Progenitor cell of endocrine pancreas (in vitro differentiated cells): ENCODE data around the gene AZU1. TPM values are rescaled to one million over a fixed set of nuclear protein-coding genes. Genes with fewer than 3 reads are reported as not detected.
"Not testable (repeated sequence)": the region's sequence is repeated elsewhere in the genome, so short reads cannot be mapped to it uniquely, and the experiment has no call there.

ENCODE experiments used
- DNase-seq: peaks from one replicate; pipeline ENCODE4 v3.0.0; 2021; ENCODE audit warnings: low spot score; ENCODE audit not compliant: unreplicated experiment
- H3K27ac Mint-ChIP-seq: 2 replicates; pipeline ENCODE4 v1.8.0; 2021; ENCODE audit warnings: mild to moderate bottlenecking, moderate library complexity, mixed read lengths
- H3K27me3 Mint-ChIP-seq: 2 replicates; pipeline ENCODE4 v1.8.0; 2021; ENCODE audit warnings: mixed read lengths
- H3K36me3 Mint-ChIP-seq: 2 replicates; pipeline ENCODE4 v1.8.0; 2022; ENCODE audit warnings: mixed read lengths; ENCODE audit not compliant: insufficient read depth
- H3K4me1 Mint-ChIP-seq: 2 replicates; pipeline ENCODE4 v1.8.0; 2021; ENCODE audit warnings: low read depth, mixed read lengths
- H3K4me3 Mint-ChIP-seq: 2 replicates; pipeline ENCODE4 v1.8.0; 2021; ENCODE audit warnings: low read depth, mild to moderate bottlenecking, moderate library complexity, mixed read lengths
- H3K9me3 Mint-ChIP-seq: 2 replicates; pipeline ENCODE4 v1.8.0; 2021; ENCODE audit warnings: low read depth, mixed read lengths
- total RNA-seq: library from RNA; stranded (reverse); gene quantifications from 2 replicates; pipeline ENCODE4 v1.2.1, GENCODE V29; 2021
- TF ChIP-seq, protein P1 (sequence below): fragments of 200-600 bp; sonication (generic); IDR thresholded peaks from one replicate; pipeline ENCODE4 v1.5.0; 2021; ENCODE audit warnings: antibody characterized with exemption, mild to moderate bottlenecking; ENCODE audit not compliant: unreplicated experiment

AZU1 gene
- total RNA-seq, 1 donor from 2014 or later: 5.1 TPM

DNA sequence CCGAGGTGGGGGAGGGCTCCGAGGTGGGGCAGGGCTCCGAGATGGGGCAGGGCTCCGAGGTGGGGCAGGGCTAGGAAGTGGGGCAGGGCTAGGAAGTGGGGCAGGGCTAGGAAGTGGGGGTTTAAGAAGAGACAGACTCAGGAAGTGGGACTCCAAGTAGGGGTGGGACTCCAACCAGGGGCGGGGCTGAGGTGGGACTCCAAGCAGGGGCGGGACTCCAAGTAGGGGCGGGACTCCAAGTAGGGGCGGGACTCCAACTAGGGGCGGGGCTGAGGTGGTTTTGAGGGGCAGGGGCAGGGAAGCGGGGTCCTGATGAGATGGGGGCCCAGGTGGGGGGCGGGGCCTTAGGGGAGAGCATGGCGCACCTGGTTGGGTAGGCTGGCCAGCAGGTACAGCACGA lies 45.4 kb downstream of the AZU1 start:
- Mint-ChIP-seq H3K4me3 (no peak overlapping the region), H3K27ac (no peak overlapping the region), H3K9me3 (no peaks in the 10 kb centered on the region), H3K4me1 (peaks cover 1% of the 10 kb centered on the region), H3K27me3 (no peaks in the 10 kb centered on the region), H3K36me3 (peaks cover 12% of the 10 kb centered on the region)
- DNase-seq: no peak
- TF ChIP-seq, protein P1, sequence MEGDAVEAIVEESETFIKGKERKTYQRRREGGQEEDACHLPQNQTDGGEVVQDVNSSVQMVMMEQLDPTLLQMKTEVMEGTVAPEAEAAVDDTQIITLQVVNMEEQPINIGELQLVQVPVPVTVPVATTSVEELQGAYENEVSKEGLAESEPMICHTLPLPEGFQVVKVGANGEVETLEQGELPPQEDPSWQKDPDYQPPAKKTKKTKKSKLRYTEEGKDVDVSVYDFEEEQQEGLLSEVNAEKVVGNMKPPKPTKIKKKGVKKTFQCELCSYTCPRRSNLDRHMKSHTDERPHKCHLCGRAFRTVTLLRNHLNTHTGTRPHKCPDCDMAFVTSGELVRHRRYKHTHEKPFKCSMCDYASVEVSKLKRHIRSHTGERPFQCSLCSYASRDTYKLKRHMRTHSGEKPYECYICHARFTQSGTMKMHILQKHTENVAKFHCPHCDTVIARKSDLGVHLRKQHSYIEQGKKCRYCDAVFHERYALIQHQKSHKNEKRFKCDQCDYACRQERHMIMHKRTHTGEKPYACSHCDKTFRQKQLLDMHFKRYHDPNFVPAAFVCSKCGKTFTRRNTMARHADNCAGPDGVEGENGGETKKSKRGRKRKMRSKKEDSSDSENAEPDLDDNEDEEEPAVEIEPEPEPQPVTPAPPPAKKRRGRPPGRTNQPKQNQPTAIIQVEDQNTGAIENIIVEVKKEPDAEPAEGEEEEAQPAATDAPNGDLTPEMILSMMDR: no peak

DNA sequence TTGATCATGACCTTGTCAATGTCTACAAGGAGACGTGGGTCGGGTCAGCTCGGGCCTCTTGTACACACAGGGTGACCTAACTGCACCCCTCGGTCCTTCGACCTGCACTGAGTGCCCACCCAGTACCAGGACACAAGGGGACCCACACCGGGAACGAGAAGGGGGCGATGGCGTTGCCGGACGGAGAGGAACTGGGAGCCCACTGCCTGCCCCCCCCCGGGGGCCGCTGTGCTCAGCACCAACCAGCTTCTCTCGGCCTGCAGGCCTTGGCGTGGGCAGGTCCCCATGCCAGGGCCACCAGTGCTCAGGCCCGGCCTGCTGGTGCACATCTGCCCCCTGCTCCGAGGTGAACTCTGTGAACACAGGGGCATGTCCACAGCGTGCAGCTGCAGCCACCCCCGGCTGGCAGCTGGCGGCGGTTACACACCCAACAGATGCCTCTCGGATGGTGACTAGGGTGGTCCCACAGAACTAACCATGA lies 46.0 kb downstream of the AZU1 start:
- Mint-ChIP-seq H3K27me3 (no peaks in the 10 kb centered on the region), H3K27ac (no peak overlapping the region), H3K4me1 (peaks cover 1% of the 10 kb centered on the region), H3K36me3 (peaks cover 10% of the 10 kb centered on the region), H3K9me3 (no peaks in the 10 kb centered on the region), H3K4me3 (no peak overlapping the region)
- DNase-seq: no peak
- TF ChIP-seq, protein P1: no peak

DNA sequence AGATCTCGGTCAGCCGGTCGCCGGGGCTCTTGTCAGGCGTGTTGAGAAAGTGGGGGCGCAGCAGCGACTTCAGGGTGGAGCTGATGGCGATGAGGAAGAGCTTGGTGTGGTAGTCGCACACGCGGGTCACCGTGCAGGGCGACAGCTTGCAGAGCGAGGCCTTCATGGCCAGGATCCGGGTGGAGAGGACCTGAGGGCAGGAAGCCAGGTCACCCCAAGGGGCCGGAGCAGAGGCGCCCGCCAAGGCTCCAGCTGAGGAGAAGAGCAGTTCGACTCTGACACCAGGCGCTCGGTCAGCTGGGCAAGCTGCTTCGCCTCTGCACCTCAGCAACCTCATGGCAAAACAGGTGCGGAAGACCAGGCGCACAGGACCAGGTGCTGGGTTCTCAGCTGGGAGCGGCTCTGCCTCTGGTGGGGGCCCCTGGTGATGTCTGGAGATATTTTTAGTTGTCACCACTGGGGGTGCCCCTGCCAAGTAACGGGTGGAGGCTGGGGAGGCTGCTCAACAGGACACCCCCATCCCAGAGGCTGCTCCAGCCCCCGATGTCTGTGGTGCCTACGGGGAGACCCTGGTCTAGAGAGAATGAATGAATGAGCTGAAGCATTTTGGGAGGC lies 47.7 kb downstream of the AZU1 start:
- DNase-seq: no peak
- Mint-ChIP-seq H3K27ac (no peak overlapping the region), H3K4me3 (no peak overlapping the region), H3K4me1 (peaks cover 1% of the 10 kb centered on the region), H3K36me3 (peaks cover 4% of the 10 kb centered on the region), H3K27me3 (no peaks in the 10 kb centered on the region), H3K9me3 (no peaks in the 10 kb centered on the region)
- TF ChIP-seq, protein P1: no peak

DNA sequence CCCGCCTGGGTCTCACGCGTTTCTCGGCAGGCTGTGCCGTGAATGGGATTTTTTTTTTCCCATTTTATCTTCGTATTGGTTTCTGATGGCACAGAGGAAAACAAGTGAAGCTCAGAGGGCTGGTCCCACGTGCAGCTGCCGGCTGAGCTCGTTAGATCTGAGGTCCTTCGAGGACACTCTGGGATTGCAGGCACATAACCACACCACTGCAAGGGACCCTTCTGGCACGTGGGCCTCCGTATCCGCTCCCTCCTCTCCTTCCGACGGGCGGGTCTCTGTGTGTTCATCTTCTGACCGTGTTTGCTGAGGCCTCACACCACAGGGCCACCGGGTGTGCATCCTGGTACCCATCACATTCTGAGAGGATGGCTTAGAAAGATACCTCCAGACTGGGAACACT lies 48.5 kb downstream of the AZU1 start:
- peaks cover 1% of the 10 kb centered on the region for H3K4me1 Mint-ChIP-seq
- no peaks in the 10 kb centered on the region for H3K27me3 Mint-ChIP-seq
- H3K36me3 Mint-ChIP-seq: peaks cover 7% of the 10 kb centered on the region

DNA sequence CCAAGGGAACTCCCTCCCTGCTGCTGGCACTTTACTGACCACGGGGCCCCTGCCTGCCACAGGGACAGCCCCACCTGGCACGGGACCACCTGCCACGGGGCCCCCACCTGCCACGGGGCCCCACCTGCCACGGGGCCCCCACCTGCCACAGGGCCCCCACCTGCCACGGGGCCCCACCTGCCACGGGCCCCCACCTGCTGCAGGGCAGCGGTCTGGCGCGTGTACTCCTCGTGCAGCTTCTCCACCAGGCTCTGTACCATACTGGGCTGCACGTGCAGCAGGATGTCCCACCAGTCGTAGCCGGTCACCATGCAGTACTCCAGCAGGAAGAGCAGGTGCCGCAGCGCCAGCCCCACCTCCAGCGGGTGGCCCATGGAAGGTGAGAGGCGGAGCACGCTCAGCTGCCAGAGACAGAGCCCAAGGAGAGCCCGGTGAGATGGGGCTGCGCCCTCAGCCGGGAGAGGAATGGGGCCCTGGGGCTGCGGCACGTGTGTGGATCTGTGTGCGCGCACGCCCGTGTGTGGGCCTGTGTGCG lies 49.2 kb downstream of the AZU1 start:
- DNase-seq: no peak
- Mint-ChIP-seq H3K36me3 (peaks cover 9% of the 10 kb centered on the region), H3K27ac (no peak overlapping the region), H3K27me3 (no peaks in the 10 kb centered on the region), H3K9me3 (no peaks in the 10 kb centered on the region), H3K4me3 (no peak overlapping the region), H3K4me1 (no peaks in the 10 kb centered on the region)
- TF ChIP-seq, protein P1: no peak

More for the DNA sequence above, 48.5 kb downstream of the AZU1 start:
- TF ChIP-seq, protein P1: no peak
- Mint-ChIP-seq H3K4me3 (no peak overlapping the region), H3K27ac (no peak overlapping the region), H3K9me3 (no peaks in the 10 kb centered on the region)
- no peak for DNase-seq

DNA sequence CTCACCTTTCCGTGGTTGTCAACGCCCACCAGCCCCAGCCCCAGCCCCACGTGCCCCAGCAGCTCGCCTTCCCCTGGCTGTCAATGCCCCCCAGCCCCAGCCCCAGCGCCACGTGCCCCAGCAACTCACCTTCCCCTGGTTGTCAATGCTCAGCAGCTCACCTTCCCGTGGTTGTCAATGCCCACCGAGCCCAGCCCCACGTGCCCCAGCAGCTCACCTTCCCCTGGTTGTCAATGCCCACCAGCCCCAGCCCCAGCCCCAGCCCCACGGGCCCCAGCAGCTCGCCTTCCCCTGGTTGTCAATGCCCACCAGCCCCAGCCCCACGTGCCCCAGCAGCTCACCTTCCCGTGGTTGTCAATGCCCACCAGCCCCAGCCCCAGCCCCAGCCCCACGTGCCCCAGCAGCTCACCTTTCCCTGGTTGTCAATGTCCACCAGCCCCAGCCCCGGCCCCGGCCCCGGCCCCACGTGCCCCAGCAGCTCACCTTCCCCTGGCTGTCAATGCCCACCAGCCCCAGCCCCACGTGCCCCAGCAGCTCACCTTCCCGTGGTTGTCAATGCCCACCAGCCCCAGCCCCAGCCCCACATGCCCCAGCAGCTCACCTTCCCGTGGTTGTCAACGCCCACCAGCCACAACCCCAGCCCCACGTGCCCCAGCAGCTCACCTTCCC lies 50.5 kb downstream of the AZU1 start:
- DNase-seq, H3K4me1 Mint-ChIP-seq, H3K27ac Mint-ChIP-seq, H3K4me3 Mint-ChIP-seq, H3K27me3 Mint-ChIP-seq, H3K9me3 Mint-ChIP-seq: not testable (repeated sequence)
- H3K36me3 Mint-ChIP-seq: peaks cover 13% of the 10 kb centered on the region

DNA sequence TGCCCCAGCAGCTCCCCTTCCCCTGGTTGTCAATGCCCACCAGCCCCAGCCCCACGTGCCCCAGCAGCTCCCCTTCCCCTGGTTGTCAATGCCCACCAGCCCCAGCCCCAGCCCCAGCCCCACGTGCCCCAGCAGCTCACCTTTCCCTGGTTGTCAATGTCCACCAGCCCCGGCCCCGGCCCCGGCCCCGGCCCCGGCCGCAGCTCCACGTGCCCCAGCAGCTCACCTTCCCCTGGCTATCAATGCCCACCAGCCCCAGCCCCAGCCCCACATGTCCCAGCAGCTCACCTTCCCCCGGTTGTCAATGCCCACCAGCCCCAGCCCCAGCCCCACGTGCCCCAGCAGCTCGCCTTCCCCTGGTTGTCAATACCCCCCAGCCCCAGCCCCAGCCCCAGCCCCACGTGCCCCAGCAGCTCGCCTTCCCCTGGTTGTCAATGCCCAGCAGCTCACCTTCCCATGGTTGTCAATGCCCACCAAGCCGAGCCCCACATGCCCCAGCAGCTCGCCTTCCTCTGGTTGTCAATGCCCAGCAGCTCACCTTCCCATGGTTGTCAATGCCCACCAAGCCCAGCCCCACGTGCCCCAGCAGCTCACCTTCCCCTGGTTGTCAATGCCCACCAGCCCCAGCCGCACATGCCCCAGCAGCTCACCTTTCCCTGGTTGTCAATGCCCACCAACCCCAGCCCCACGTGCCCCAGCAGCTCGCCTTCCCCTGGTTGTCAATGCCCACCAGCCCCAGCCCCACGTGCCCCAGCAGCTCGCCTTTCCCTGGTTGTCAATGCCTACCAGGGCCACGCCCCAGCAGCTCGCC lies 51.3 kb downstream of the AZU1 start:
- H3K9me3 Mint-ChIP-seq, H3K27ac Mint-ChIP-seq, H3K4me1 Mint-ChIP-seq, H3K4me3 Mint-ChIP-seq, H3K27me3 Mint-ChIP-seq, DNase-seq: not testable (repeated sequence)
- H3K36me3 Mint-ChIP-seq: peaks cover 13% of the 10 kb centered on the region
